Body of pancreas (tissue), 4 donors: ENCODE results near the gene LRP1. TPM values are rescaled to one million over a fixed set of nuclear protein-coding genes. Genes with fewer than 3 reads are reported as not detected.

Experiments
- ATAC-seq: fragments of 150-250 bp; one replicate; pipeline ENCODE4 v1.9.1; 2016
- DNase-seq, 4 donors: peaks; one replicate each; pipeline ENCODE4 v3.0.0-alpha.2; 2019
- H3K27ac ChIP-seq, 4 donors: fragments of 200-600 bp; sonication (generic); 1 replicate in 3 of 4; 2 replicates in 1 of 4; pipeline versions ENCODE4 v1.5.1 to v1.6.1; 2016 to 2019; ENCODE audit warnings: mild to moderate bottlenecking in 1 of 4, mixed read lengths in 1 of 4, moderate library complexity in 1 of 4
- H3K27me3 ChIP-seq, 2 donors: fragments of 200-600 bp; sonication (generic); one replicate each; pipeline ENCODE4 v1.6.0; 2016; ENCODE audit warnings: mild to moderate bottlenecking in 1 of 2
- H3K36me3 ChIP-seq, 2 donors: fragments of 200-600 bp; sonication (generic); replicated peaks in 1 of 2; 2 replicates each; pipeline ENCODE4 v1.5.1; 2016; ENCODE audit warnings: low read depth in 2 of 2; ENCODE audit not compliant: insufficient read depth in 1 of 2
- H3K4me1 ChIP-seq: fragments of 200-600 bp; sonication (generic); one replicate; pipeline ENCODE4 v1.6.0; 2016
- H3K4me3 ChIP-seq, 2 donors: fragments of 200-600 bp; sonication (generic); 1 replicate in 1 of 2; 2 replicates in 1 of 2; pipeline ENCODE4 v1.5.1; 2016 to 2019
- H3K9me3 ChIP-seq, 3 donors: fragments of 200-600 bp; sonication (generic); 1 replicate in 2 of 3; 2 replicates in 1 of 3; pipeline ENCODE4 v1.5.1; 2016
- CTCF ChIP-seq, 7 experiments: fragments of 450-650 bp in 4 of 7; fragments of 200-600 bp in 3 of 7; sonication (generic) in 3 of 7; IDR thresholded peaks; one replicate each; pipeline ENCODE4 v1.5.1; 2016 to 2019; ENCODE audit warnings: antibody characterized with exemption in 7 of 7
- POLR2A ChIP-seq, 3 donors: fragments of 450-650 bp; IDR thresholded peaks; one replicate each; pipeline ENCODE4 v1.6.1; 2016; ENCODE audit warnings: antibody characterized with exemption in 3 of 3, mild to moderate bottlenecking in 2 of 3
- WGBS, 2 donors: methylation state at CpG; one replicate each; pipeline ENCODE4 v1.1.5; 2017; 5-methylcytosine and 5-hydroxymethylcytosine counted together
- intact Hi-C: fragments of 100-400 bp; cut with DNase I; formaldehyde crosslinking; loops from one replicate; pipeline ENCODE4 v1.15.1; 2023
- total RNA-seq, 2 donors: library from RNA; depleted of rRNA; stranded (reverse); fragments of >200 nt; gene quantifications; one replicate each; pipeline ENCODE4 v1.1.0, GENCODE V29; 2016

The LRP1 gene
- total RNA-seq, 2 donors from 2014 or later, result 61.2 to 162 TPM

GRCh38 chr12:57126561-57126960, 1.7 kb upstream of the LRP1 start:
- Histone ChIP-seq H3K27ac (peak overlapping the region in 3 of 4 donors; percentile 85 to 94 (median 92)), H3K4me1 (peaks cover 15% of the 10 kb centered on the region), H3K4me3 (no peak overlapping the region), H3K27me3 (no peaks in the 10 kb centered on the region), H3K36me3 (no peaks in the 10 kb centered on the region), H3K9me3 (no peaks in the 10 kb centered on the region)
- intact Hi-C loops, result no loop called here
- TF ChIP-seq CTCF (IDR thresholded peaks at IDR 0.05) (no peak), POLR2A (IDR thresholded peaks at IDR 0.05) (no peak)
- WGBS, 2 donors, result 40 to 45% methylated on average over 7 of the region's 7 CpGs
- DNase-seq (no peak), ATAC-seq (no peak)

GRCh38 chr12:57127101-57127725, 1.1 kb upstream of the LRP1 start:
- H3K4me1 ChIP-seq, result peaks cover 15% of the 10 kb centered on the region
- WGBS, 2 donors, result 1% methylated on average over 21 to 26 of the region's 26 CpGs
- H3K36me3 ChIP-seq, result no peaks in the 10 kb centered on the region
- DNase-seq, result peak; percentile 83 to 90 (median 88)
- TF ChIP-seq CTCF (IDR thresholded peaks at IDR 0.05) (peak in 5 of 7 experiments; percentile 16 to 52 (median 41)), POLR2A (IDR thresholded peaks at IDR 0.05) (peak; percentile 47 to 67 (median 55))
- intact Hi-C loops, result no loop called here
- ATAC-seq, result peak; percentile 73
- no peaks in the 10 kb centered on the region for H3K27me3 ChIP-seq
- peak overlapping the region; percentile 60 to 63 for H3K4me3 ChIP-seq
- no peaks in the 10 kb centered on the region for H3K9me3 ChIP-seq
- peak overlapping the region; percentile 83 to 94 (median 88) for H3K27ac ChIP-seq

GRCh38 chr12:57128519-57129247, 400 bp downstream of the LRP1 start:
- intact Hi-C loops, result no loop called here
- TF ChIP-seq CTCF (IDR thresholded peaks at IDR 0.05), result no peak
- no peak for TF ChIP-seq POLR2A (IDR thresholded peaks at IDR 0.05)
- Histone ChIP-seq H3K36me3 (no peaks in the 10 kb centered on the region), H3K27ac (peak overlapping the region; percentile 13 to 94 (median 88)), H3K27me3 (no peaks in the 10 kb centered on the region), H3K4me1 (peaks cover 15% of the 10 kb centered on the region), H3K4me3 (peak overlapping the region; percentile 60 to 63), H3K9me3 (no peaks in the 10 kb centered on the region)
- ATAC-seq (no peak), DNase-seq (no peak)
- 5 to 15% methylated on average over 8 to 32 of the region's 35 CpGs for WGBS, 2 donors

- H3K27ac ChIP-seq, result peak overlapping the region in 2 of 4 donors; percentile 33 to 94
- no peak for DNase-seq
- 26 to 51% methylated on average over 3 to 12 of the region's 12 CpGs for WGBS, 2 donors
Observed at GRCh38 chr12:57129321-57129842, 1.1 kb downstream of the LRP1 start.

More at GRCh38 chr12:57129321-57129842, 1.1 kb downstream of the LRP1 start:
- intact Hi-C loops, result no loop called here
- H3K36me3 ChIP-seq, result no peaks in the 10 kb centered on the region
- no peaks in the 10 kb centered on the region for H3K9me3 ChIP-seq
- TF ChIP-seq CTCF (IDR thresholded peaks at IDR 0.05) (no peak), POLR2A (IDR thresholded peaks at IDR 0.05) (no peak)
- H3K4me3 ChIP-seq, result peak overlapping the region in 1 of 2 donors; percentile 63
- H3K27me3 ChIP-seq, result no peaks in the 10 kb centered on the region
- ATAC-seq, result no peak
- peaks cover 15% of the 10 kb centered on the region for H3K4me1 ChIP-seq
